Astrocyte of the hippocampus (primary cell): ENCODE results near the gene PRODH2.
A peak's percentile ranks its signal among the peaks of the same experiment; 100 is the strongest.

Experiments
- DNase-seq: peaks from one replicate; pipeline ENCODE4 v3.0.0; 2011; ENCODE audit warnings: low read depth, low spot score

PRODH2 gene

GRCh38 chr19:35812220-35813042 lies at the start of gene PRODH2:
PRODH2 (minus strand) TSS chr19:35812845; CDS start chr19:35812805, 40 bp downstream.
- DNase-seq = no peak

- DNase-seq = no peak
Observed at GRCh38 chr19:35861640-35862160, 49.1 kb upstream of the PRODH2 start.

- no peak for DNase-seq
Observed at GRCh38 chr19:35860818-35861639, 48.4 kb upstream of the PRODH2 start.

- DNase-seq = no peak
Observed at GRCh38 chr19:35860436-35860817, 47.8 kb upstream of the PRODH2 start.

- DNase-seq = no peak
Observed at GRCh38 chr19:35859414-35859813, 46.8 kb upstream of the PRODH2 start.

- DNase-seq = no peak
Observed at GRCh38 chr19:35858311-35858710, 45.7 kb upstream of the PRODH2 start.

- DNase-seq = peak; percentile 37
Observed at GRCh38 chr19:35856546-35857149, 44.0 kb upstream of the PRODH2 start, which contains the start of gene KIRREL2. KIRREL2 (plus strand) TSS chr19:35856911; CDS start chr19:35857120, 209 bp downstream.

- no peak for DNase-seq
Observed at GRCh38 chr19:35853038-35853756, 40.6 kb upstream of the PRODH2 start.

- DNase-seq = no peak
Observed at GRCh38 chr19:35852029-35852780, 39.6 kb upstream of the PRODH2 start, which contains the start of gene NPHS1. NPHS1 (minus strand) TSS chr19:35852504; CDS start chr19:35851837, 667 bp downstream.

GRCh38 chr19:35851213-35852028 lies 38.8 kb upstream of the PRODH2 start:
- no peak for DNase-seq

- DNase-seq = no peak
Observed at GRCh38 chr19:35848919-35849505, 36.4 kb upstream of the PRODH2 start.

GRCh38 chr19:35848486-35848885 lies 35.8 kb upstream of the PRODH2 start:
- no peak for DNase-seq

- DNase-seq = no peak
Observed at GRCh38 chr19:35847911-35848310, 35.3 kb upstream of the PRODH2 start.

- DNase-seq = no peak
Observed at GRCh38 chr19:35846038-35846668, 33.5 kb upstream of the PRODH2 start.

- DNase-seq = no peak
Observed at GRCh38 chr19:35845215-35846037, 32.8 kb upstream of the PRODH2 start.

- no peak for DNase-seq
Observed at GRCh38 chr19:35844482-35845214, 32.0 kb upstream of the PRODH2 start.
